ENCODE measurements around the gene TLR6.

The TLR6 gene

DNA sequence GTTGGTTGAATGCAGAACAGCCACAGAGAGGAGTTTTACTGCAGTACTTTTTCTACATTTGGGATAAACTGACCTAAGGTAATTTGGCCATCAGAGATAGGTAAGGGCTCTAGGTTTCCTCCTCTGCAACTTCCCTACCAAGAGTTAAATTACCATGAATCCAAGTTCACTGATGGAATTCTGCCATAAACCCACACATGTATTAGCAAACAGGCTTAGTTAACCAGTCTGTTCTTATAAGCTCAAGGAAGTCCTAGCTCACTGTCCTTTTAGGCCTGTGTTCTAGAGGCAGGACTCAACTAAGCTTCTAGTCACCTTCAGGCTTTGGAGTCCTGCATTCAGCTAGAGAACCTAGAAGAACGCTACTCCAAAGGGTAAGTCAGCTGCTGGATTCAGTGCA is 15.0 kb upstream of the TLR6 start:
- no peak for ATAC-seq
- TF ChIP-seq ZNF565 (CRISPR knock-in tag; conservative IDR thresholded peaks at IDR 0.05; ENCODE audit: low read depth) (no peak), ARNTL (CRISPR knock-in tag; IDR thresholded peaks at IDR 0.05; ENCODE audit: borderline replicate concordance, low read depth) (no peak), OSR1 (CRISPR knock-in tag; IDR thresholded peaks at IDR 0.05) (no peak), TOX (CRISPR knock-in tag; IDR thresholded peaks at IDR 0.05; ENCODE audit: borderline replicate concordance) (no peak), ZFP30 (CRISPR knock-in tag; IDR thresholded peaks at IDR 0.05) (no peak), ZNF8 (CRISPR knock-in tag; IDR thresholded peaks at IDR 0.05) (no peak), PPARA (CRISPR knock-in tag; IDR thresholded peaks at IDR 0.05; ENCODE audit: borderline replicate concordance) (no peak), ZNF70 (CRISPR knock-in tag; IDR thresholded peaks at IDR 0.05) (no peak), ZFP3 (CRISPR knock-in tag; IDR thresholded peaks at IDR 0.05) (no peak), ZC3H10 (CRISPR knock-in tag; IDR thresholded peaks at IDR 0.05) (no peak), RARB (CRISPR knock-in tag; IDR thresholded peaks at IDR 0.05) (no peak)
- TF ChIP-seq, protein P1, sequence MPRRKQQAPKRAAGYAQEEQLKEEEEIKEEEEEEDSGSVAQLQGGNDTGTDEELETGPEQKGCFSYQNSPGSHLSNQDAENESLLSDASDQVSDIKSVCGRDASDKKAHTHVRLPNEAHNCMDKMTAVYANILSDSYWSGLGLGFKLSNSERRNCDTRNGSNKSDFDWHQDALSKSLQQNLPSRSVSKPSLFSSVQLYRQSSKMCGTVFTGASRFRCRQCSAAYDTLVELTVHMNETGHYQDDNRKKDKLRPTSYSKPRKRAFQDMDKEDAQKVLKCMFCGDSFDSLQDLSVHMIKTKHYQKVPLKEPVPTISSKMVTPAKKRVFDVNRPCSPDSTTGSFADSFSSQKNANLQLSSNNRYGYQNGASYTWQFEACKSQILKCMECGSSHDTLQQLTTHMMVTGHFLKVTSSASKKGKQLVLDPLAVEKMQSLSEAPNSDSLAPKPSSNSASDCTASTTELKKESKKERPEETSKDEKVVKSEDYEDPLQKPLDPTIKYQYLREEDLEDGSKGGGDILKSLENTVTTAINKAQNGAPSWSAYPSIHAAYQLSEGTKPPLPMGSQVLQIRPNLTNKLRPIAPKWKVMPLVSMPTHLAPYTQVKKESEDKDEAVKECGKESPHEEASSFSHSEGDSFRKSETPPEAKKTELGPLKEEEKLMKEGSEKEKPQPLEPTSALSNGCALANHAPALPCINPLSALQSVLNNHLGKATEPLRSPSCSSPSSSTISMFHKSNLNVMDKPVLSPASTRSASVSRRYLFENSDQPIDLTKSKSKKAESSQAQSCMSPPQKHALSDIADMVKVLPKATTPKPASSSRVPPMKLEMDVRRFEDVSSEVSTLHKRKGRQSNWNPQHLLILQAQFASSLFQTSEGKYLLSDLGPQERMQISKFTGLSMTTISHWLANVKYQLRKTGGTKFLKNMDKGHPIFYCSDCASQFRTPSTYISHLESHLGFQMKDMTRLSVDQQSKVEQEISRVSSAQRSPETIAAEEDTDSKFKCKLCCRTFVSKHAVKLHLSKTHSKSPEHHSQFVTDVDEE (CRISPR knock-in tag; IDR thresholded peaks at IDR 0.05): no peak
- TF ChIP-seq, protein P2, sequence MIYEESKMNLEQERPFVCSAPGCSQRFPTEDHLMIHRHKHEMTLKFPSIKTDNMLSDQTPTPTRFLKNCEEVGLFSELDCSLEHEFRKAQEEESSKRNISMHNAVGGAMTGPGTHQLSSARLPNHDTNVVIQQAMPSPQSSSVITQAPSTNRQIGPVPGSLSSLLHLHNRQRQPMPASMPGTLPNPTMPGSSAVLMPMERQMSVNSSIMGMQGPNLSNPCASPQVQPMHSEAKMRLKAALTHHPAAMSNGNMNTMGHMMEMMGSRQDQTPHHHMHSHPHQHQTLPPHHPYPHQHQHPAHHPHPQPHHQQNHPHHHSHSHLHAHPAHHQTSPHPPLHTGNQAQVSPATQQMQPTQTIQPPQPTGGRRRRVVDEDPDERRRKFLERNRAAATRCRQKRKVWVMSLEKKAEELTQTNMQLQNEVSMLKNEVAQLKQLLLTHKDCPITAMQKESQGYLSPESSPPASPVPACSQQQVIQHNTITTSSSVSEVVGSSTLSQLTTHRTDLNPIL (CRISPR knock-in tag; IDR thresholded peaks at IDR 0.05; ENCODE audit: low read depth): no peak
- TF ChIP-seq, protein P3, sequence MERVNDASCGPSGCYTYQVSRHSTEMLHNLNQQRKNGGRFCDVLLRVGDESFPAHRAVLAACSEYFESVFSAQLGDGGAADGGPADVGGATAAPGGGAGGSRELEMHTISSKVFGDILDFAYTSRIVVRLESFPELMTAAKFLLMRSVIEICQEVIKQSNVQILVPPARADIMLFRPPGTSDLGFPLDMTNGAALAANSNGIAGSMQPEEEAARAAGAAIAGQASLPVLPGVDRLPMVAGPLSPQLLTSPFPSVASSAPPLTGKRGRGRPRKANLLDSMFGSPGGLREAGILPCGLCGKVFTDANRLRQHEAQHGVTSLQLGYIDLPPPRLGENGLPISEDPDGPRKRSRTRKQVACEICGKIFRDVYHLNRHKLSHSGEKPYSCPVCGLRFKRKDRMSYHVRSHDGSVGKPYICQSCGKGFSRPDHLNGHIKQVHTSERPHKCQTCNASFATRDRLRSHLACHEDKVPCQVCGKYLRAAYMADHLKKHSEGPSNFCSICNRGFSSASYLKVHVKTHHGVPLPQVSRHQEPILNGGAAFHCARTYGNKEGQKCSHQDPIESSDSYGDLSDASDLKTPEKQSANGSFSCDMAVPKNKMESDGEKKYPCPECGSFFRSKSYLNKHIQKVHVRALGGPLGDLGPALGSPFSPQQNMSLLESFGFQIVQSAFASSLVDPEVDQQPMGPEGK (CRISPR knock-in tag; IDR thresholded peaks at IDR 0.05; ENCODE audit: borderline replicate concordance): no peak
- TF ChIP-seq, protein P4, sequence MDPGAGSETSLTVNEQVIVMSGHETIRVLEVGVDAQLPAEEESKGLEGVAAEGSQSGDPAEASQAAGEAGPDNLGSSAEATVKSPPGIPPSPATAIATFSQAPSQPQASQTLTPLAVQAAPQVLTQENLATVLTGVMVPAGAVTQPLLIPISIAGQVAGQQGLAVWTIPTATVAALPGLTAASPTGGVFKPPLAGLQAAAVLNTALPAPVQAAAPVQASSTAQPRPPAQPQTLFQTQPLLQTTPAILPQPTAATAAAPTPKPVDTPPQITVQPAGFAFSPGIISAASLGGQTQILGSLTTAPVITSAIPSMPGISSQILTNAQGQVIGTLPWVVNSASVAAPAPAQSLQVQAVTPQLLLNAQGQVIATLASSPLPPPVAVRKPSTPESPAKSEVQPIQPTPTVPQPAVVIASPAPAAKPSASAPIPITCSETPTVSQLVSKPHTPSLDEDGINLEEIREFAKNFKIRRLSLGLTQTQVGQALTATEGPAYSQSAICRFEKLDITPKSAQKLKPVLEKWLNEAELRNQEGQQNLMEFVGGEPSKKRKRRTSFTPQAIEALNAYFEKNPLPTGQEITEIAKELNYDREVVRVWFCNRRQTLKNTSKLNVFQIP (CRISPR knock-in tag; IDR thresholded peaks at IDR 0.05; ENCODE audit: borderline replicate concordance, low read depth): no peak

DNA sequence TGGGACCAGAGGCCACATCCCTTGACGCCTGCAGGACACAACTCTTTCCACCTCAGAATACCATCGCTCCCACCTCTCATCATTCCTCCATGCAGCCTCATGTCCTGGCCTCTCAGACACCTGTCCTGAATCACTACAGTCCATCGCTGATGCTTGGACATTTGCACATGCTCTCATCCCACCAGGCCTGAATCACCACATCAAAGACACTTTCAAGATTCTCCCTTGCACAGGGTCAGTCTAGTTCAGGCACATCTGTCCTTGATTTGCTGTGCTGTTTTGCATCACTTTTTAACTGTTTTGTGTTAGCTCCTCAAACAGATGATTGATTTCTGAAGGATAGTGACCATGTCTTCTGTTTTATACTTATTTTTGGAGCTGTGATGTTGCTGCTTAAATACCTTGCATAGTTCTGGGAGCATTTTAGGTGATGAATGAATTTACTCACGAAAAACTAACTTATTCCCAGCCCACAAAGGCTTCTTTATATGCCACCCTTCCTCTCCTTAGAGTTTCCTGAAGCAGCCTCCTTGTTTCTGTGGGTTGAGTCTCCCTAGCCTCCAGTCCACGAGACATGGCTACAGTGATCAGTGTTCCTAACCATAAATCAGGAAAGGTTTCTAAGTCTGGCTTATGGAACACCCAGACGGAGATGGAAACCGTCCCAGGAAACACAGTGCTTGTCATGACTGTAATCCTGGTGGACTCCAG is 13.6 kb upstream of the TLR6 start:
- TF ChIP-seq RARB (CRISPR knock-in tag; IDR thresholded peaks at IDR 0.05) (no peak), BACH2 (CRISPR knock-in tag; IDR thresholded peaks at IDR 0.05; ENCODE audit: borderline replicate concordance) (no peak), ZC3H10 (CRISPR knock-in tag; IDR thresholded peaks at IDR 0.05) (no peak), OSR1 (CRISPR knock-in tag; IDR thresholded peaks at IDR 0.05) (no peak), ZNF70 (CRISPR knock-in tag; IDR thresholded peaks at IDR 0.05) (no peak), ZFP30 (CRISPR knock-in tag; IDR thresholded peaks at IDR 0.05) (no peak), TCF4 (CRISPR knock-in tag; IDR thresholded peaks at IDR 0.05; ENCODE audit: borderline replicate concordance) (no peak), SNAI2 (CRISPR knock-in tag; IDR thresholded peaks at IDR 0.05) (no peak), ISL1 (CRISPR knock-in tag; IDR thresholded peaks at IDR 0.05) (no peak), ARNTL (CRISPR knock-in tag; IDR thresholded peaks at IDR 0.05; ENCODE audit: borderline replicate concordance, low read depth) (no peak), ZFP3 (CRISPR knock-in tag; IDR thresholded peaks at IDR 0.05) (no peak), PPARA (CRISPR knock-in tag; IDR thresholded peaks at IDR 0.05; ENCODE audit: borderline replicate concordance) (no peak), ESRRG (CRISPR knock-in tag; IDR thresholded peaks at IDR 0.05) (no peak)
- TF ChIP-seq, protein P4 (CRISPR knock-in tag; IDR thresholded peaks at IDR 0.05; ENCODE audit: borderline replicate concordance, low read depth): no peak
- TF ChIP-seq, protein P1 (CRISPR knock-in tag; IDR thresholded peaks at IDR 0.05): no peak
- TF ChIP-seq, protein P3 (CRISPR knock-in tag; IDR thresholded peaks at IDR 0.05; ENCODE audit: borderline replicate concordance): no peak
- no peak for ATAC-seq

All from SK-N-SH treated with all-trans-retinoic acid at 6 μM for 48 hours (cell line).